Ishikawa (cell line): ENCODE data around the gene SLC27A5.

ENCODE experiments used
- CEBPB ChIP-seq: IDR thresholded peaks from 2 replicates; pipeline ENCODE4 v1.6.1; 2012
- CREB1 ChIP-seq: IDR thresholded peaks from 2 replicates; pipeline ENCODE4 v1.6.1; 2012; ENCODE audit warnings: low read depth
- EGR1 ChIP-seq: IDR thresholded peaks from 2 replicates; pipeline ENCODE4 v1.6.1; 2012
- EP300 ChIP-seq: IDR thresholded peaks from 2 replicates; pipeline ENCODE4 v1.6.1; 2012; ENCODE audit warnings: borderline replicate concordance
- FOXM1 ChIP-seq: IDR thresholded peaks from 2 replicates; pipeline ENCODE4 v1.6.1; 2012; ENCODE audit warnings: low read depth, borderline replicate concordance
- NFIC ChIP-seq: IDR thresholded peaks from 2 replicates; pipeline ENCODE4 v1.6.1; 2012
- RAD21 ChIP-seq: IDR thresholded peaks from 2 replicates; pipeline ENCODE4 v1.6.1; 2012; ENCODE audit warnings: low read depth
- TAF1 ChIP-seq: IDR thresholded peaks from 2 replicates; pipeline ENCODE4 v1.6.1; 2012; ENCODE audit warnings: low read depth, mild to moderate bottlenecking
- TCF12 ChIP-seq: IDR thresholded peaks from 2 replicates; pipeline ENCODE4 v1.6.1; 2012; ENCODE audit warnings: low read depth
- TEAD4 ChIP-seq: IDR thresholded peaks from 2 replicates; pipeline ENCODE4 v1.6.1; 2012
- YY1 ChIP-seq: IDR thresholded peaks from 2 replicates; pipeline ENCODE4 v1.6.1; 2012; ENCODE audit warnings: low read depth
- ZBTB7A ChIP-seq: IDR thresholded peaks from 2 replicates; pipeline ENCODE4 v1.6.1; 2012; ENCODE audit warnings: low read depth
- TF ChIP-seq, protein P1 (sequence below): IDR thresholded peaks from 2 replicates; pipeline ENCODE4 v1.6.1; 2012
- TF ChIP-seq, protein P2 (sequence below): IDR thresholded peaks from 2 replicates; pipeline ENCODE4 v1.6.1; 2012; ENCODE audit warnings: low read depth, mild to moderate bottlenecking
- TF ChIP-seq, protein P3 (sequence below): IDR thresholded peaks from 2 replicates; pipeline ENCODE4 v1.6.1; 2012

Gene SLC27A5

DNA sequence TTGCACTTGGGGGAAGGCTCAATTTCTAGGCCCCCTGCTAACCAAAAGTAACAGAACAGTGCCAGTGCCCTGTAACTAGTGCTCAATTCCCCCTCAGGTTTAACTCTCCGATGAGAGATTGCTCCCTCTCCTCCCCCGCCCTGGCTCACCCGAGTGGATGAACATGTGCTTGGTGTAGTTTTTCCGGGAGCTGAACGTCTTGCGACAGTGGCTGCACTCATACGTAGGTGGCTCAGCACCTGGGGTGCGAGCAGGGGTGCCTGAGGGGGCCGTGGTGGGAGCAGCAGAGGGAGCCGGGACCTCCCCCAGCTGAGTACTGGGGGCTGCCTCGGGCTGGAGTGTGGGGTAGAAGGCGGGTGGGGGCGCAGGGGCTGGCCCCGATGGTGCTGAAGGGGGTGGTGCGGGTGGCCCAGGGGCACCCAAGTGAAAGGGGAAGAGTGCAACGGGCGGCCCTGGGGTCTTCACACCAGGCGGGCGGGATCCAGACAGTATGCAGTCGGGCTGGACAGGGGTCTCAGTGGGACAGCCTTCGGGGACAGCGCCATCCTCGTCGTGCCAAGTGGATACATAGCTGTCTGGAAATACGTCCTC, 4.5 kb upstream of the SLC27A5 start:
- TF ChIP-seq NFIC = no peak
- TF ChIP-seq ZBTB7A = no peak
- TF ChIP-seq TAF1 = no peak
- no peak for TF ChIP-seq RAD21
- TF ChIP-seq EGR1 = no peak
- TF ChIP-seq, protein P1, sequence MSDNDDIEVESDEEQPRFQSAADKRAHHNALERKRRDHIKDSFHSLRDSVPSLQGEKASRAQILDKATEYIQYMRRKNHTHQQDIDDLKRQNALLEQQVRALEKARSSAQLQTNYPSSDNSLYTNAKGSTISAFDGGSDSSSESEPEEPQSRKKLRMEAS = no peak

DNA sequence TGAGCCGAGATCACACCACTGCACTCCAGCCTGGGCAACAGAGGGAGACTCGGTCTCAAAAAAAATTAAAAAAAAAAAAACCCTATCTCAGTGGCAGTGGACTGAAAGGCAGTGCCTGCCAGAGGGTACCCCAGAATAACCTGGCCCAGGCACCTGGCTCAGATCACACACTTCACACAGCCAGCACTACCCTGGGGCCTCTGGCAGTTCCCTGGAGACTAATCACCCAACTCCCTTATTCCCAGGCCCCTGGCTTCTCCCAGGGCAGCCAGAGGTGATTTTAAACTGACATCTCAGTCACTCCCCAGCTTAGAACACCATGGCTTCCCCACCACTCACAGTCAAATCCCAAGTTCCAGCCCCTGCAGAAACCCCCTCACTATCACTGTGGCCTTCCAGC, 3.5 kb upstream of the SLC27A5 start:
- no peak for TF ChIP-seq RAD21
- TF ChIP-seq, protein P2, sequence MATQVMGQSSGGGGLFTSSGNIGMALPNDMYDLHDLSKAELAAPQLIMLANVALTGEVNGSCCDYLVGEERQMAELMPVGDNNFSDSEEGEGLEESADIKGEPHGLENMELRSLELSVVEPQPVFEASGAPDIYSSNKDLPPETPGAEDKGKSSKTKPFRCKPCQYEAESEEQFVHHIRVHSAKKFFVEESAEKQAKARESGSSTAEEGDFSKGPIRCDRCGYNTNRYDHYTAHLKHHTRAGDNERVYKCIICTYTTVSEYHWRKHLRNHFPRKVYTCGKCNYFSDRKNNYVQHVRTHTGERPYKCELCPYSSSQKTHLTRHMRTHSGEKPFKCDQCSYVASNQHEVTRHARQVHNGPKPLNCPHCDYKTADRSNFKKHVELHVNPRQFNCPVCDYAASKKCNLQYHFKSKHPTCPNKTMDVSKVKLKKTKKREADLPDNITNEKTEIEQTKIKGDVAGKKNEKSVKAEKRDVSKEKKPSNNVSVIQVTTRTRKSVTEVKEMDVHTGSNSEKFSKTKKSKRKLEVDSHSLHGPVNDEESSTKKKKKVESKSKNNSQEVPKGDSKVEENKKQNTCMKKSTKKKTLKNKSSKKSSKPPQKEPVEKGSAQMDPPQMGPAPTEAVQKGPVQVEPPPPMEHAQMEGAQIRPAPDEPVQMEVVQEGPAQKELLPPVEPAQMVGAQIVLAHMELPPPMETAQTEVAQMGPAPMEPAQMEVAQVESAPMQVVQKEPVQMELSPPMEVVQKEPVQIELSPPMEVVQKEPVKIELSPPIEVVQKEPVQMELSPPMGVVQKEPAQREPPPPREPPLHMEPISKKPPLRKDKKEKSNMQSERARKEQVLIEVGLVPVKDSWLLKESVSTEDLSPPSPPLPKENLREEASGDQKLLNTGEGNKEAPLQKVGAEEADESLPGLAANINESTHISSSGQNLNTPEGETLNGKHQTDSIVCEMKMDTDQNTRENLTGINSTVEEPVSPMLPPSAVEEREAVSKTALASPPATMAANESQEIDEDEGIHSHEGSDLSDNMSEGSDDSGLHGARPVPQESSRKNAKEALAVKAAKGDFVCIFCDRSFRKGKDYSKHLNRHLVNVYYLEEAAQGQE = no peak
- no peak for TF ChIP-seq YY1

DNA sequence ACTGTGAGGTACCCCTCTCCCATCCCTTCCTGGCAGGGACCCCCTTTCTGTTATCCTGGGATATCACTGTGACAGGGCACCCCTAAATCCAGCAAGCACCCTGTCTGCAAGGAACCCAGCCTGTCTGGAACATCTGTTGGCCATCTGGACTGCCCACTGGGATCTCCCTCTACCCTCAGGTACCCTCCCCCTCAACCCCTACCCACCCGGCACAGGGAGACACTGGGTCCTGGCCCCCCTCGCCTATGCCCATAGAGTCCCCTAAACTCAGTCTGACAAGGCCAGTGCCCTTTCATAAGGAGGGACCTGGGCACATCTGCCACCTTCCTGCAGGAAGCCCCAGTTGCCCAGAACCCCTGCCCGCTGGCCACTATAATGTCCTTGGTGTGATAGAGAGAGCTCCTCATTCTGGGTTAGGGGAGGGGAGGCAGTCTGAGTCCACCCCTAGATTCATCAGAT, 2.8 kb upstream of the SLC27A5 start:
- TF ChIP-seq, protein P3, sequence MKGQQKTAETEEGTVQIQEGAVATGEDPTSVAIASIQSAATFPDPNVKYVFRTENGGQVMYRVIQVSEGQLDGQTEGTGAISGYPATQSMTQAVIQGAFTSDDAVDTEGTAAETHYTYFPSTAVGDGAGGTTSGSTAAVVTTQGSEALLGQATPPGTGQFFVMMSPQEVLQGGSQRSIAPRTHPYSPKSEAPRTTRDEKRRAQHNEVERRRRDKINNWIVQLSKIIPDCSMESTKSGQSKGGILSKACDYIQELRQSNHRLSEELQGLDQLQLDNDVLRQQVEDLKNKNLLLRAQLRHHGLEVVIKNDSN = no peak
- TF ChIP-seq TCF12 = no peak
- TF ChIP-seq NFIC = no peak
- TF ChIP-seq ZBTB7A = no peak
- TF ChIP-seq, protein P1 = no peak
- TF ChIP-seq FOXM1 = no peak
- no peak for TF ChIP-seq EP300
- no peak for TF ChIP-seq RAD21
- no peak for TF ChIP-seq CEBPB
- TF ChIP-seq CREB1 = no peak
- no peak for TF ChIP-seq EGR1
- TF ChIP-seq TEAD4 = no peak
- TF ChIP-seq TAF1 = no peak
- no peak for TF ChIP-seq YY1
- TF ChIP-seq, protein P2 = no peak

DNA sequence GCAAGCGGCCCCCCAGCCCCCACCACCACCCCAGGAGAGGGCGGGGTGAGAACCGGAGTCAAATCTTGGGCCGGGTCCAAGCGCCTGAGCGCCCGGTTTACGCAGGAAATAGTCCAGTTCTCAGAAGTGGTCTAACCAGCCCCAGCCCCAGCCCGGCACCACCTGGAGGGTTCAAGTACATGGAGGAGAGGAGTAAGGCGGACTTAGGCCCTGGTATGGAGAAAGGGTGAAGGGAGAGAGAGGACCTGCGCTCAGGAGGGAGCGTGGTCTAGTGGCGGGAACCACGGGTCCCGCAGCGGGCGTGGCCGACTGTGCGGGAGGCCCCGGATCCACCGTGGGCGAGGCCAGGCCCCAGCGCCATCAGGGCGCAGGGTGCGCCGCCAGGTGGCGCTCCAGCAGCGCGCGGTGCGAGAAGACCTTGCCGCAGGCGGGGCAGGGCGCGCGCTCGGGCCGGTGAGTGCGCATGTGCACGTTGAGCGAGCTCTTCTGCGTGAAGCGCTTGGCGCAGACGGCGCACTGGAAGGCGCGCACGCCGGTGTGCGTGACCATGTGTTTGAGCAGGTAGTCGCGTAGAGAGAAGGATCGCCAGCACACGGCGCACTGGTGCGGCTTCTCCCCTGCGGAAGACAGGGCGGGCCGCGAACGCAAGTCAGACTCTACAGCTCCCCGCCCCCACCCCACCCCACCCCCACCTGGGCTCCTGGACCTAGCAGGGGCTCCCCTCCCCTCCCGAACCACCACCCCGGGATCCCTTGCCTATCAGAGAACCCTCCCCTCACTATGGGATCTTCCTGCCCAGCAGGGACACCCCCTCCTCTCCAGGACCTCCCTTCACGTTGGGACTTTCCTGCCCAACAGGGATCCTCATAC, 2.1 kb upstream of the SLC27A5 start:
- TF ChIP-seq NFIC = no peak; the same call in 1 of the 2 replicates
- TF ChIP-seq TEAD4 = peak; percentile 15; the same call in 1 of the 2 replicates
- no peak for TF ChIP-seq CREB1
- TF ChIP-seq ZBTB7A = 0 out of 2 replicates have a peak, but pooled peaks have one; percentile 18
- no peak for TF ChIP-seq FOXM1
- TF ChIP-seq TAF1 = no peak
- TF ChIP-seq, protein P2 = no peak
- TF ChIP-seq, protein P1 = peak; percentile 95
- TF ChIP-seq CEBPB = no peak; the same call in 1 of the 2 replicates
- TF ChIP-seq EP300 = 0 out of 2 replicates have a peak, but pooled peaks have one; percentile 40
- TF ChIP-seq, protein P3 = peak; percentile 57; the same call in 1 of the 2 replicates
- peak; percentile 67; the same call in 1 of the 2 replicates for TF ChIP-seq RAD21
- TF ChIP-seq EGR1 = peak; percentile 49; the same call in 1 of the 2 replicates
- TF ChIP-seq YY1 = peak; percentile 81
- TF ChIP-seq TCF12 = no peak
